Psoas muscle (tissue), 8 donors: ENCODE results near the gene ADGRG6. TPM values are rescaled to one million over a fixed set of nuclear protein-coding genes. Genes with fewer than 3 reads are reported as not detected.
"Not testable (repeated sequence)": the region's sequence is repeated elsewhere in the genome, so short reads cannot be mapped to it uniquely, and the experiment has no call there.

Source experiments
- ATAC-seq, 4 donors: fragments of 200-7000 bp; cut with Tn5 transposase; one replicate each; pipeline ENCODE4 v1.9.1; 2020; ENCODE audit warnings: moderate library complexity in 3 of 4, mild to moderate bottlenecking in 2 of 4
- DNase-seq, 2 donors: peaks; one replicate each; pipeline ENCODE4 v3.0.0-alpha.2; 2020
- H3K27ac ChIP-seq: fragments of 200-600 bp; one replicate; pipeline ENCODE4 v1.8.0; 2022
- H3K27me3 ChIP-seq, 3 donors: fragments of 200-600 bp in 1 of 3; one replicate each; pipeline versions ENCODE4 v1.6.1 to v1.8.0; 2013 to 2022; ENCODE audit warnings: low read length in 2 of 3, mild to moderate bottlenecking in 2 of 3, moderate library complexity in 1 of 3; ENCODE audit not compliant: insufficient read depth in 3 of 3
- H3K36me3 ChIP-seq, 2 donors: fragments of 200-600 bp in 1 of 2; one replicate each; pipeline versions ENCODE4 v1.6.1 to v1.8.0; 2013 to 2022; ENCODE audit warnings: low read depth in 1 of 2, mild to moderate bottlenecking in 1 of 2, moderate library complexity in 1 of 2; ENCODE audit not compliant: insufficient read depth in 1 of 2
- H3K4me1 ChIP-seq: fragments of 200-600 bp; one replicate; pipeline ENCODE4 v1.8.0; 2022
- H3K4me3 ChIP-seq: fragments of 200-600 bp; one replicate; pipeline ENCODE4 v1.8.0; 2022; ENCODE audit warnings: mild to moderate bottlenecking
- H3K9me3 ChIP-seq: fragments of 200-600 bp; one replicate; pipeline ENCODE4 v1.8.0; 2022
- CTCF ChIP-seq: fragments of 200-600 bp; IDR thresholded peaks from one replicate; pipeline ENCODE4 v1.8.0; 2022; ENCODE audit warnings: antibody characterized with exemption
- WGBS, 3 donors: extraction: QIAGEN DNeasy Blood & Tissue Kit; methylation state at CpG; one replicate each; pipeline versions ENCODE4 v1.1.6 to v1.1.7; 2013; 5-methylcytosine and 5-hydroxymethylcytosine counted together
- intact Hi-C, 2 donors: fragments of 100-400 bp; cut with DNase I; formaldehyde crosslinking; loops; one replicate each; pipeline versions ENCODE4 v1.11.0 to v1.14.2; 2022
- polyA plus RNA-seq, 3 donors: library from polyadenylated mRNA; stranded (reverse); fragments of 200-250 nt; gene quantifications; one replicate each; pipeline ENCODE4 v1.2.3, GENCODE V29; 2013
- total RNA-seq, 4 donors: library from RNA; stranded (reverse); fragmentation: NEBNext Ultra II Directional in 2 of 4; extraction: Animal tissue kit (Norgen Biotek cat#: 25700) in 2 of 4; gene quantifications; one replicate each; pipeline versions ENCODE4 v1.2.1 to v1.2.4, GENCODE V29; 2021 to 2023
- donor health status: healthy with polysubstance abuse.
- donor health status: DM: no; HTN: no; CAD: no; lungs with moderate emphysema.
- donor health status: Bipolar disorder and iron deficiency.
- donor health status: healthy.
- donor health status: DM: yes; HTN: yes; CAD: no.
- donor health status: DM: no; HTN: no; CAD: no.
- donor health status: DM: no; HTN: no; CAD: no.
- donor health status: DM: yes; HTN: yes; CAD: no.

Gene ADGRG6
- total and polyA plus RNA-seq, 7 donors = 0.32 to 2.3 (median 0.59) TPM

GRCh38 chr6:142416686-142417085 is 114.9 kb downstream of the ADGRG6 start:
- Histone ChIP-seq H3K27ac (no peak overlapping the region), H3K27me3 (no peaks in the 10 kb centered on the region), H3K36me3 (no peaks in the 10 kb centered on the region), H3K4me1 (no peaks in the 10 kb centered on the region), H3K9me3 (no peaks in the 10 kb centered on the region), H3K4me3 (no peak overlapping the region)
- no peak for ATAC-seq
- no peak for TF ChIP-seq CTCF
- DNase-seq = no peak
- intact Hi-C loops = no loop called here

GRCh38 chr6:142417331-142417750 is 115.5 kb downstream of the ADGRG6 start:
- H3K9me3 ChIP-seq = no peaks in the 10 kb centered on the region
- WGBS, 3 donors = 65 to 83% (median 69%) methylated on average over 1 of the region's 1 CpG
- no peak for DNase-seq

GRCh38 chr6:142419071-142419470 is 117.3 kb downstream of the ADGRG6 start:
- TF ChIP-seq CTCF = no peak
- 47 to 58% (median 56%) methylated on average over 3 of the region's 3 CpGs for WGBS, 3 donors
- DNase-seq = no peak
- Histone ChIP-seq H3K36me3 (no peaks in the 10 kb centered on the region), H3K4me1 (no peaks in the 10 kb centered on the region), H3K9me3 (no peaks in the 10 kb centered on the region), H3K27ac (no peak overlapping the region), H3K27me3 (no peaks in the 10 kb centered on the region), H3K4me3 (no peak overlapping the region)
- intact Hi-C loops = no loop called here
- no peak for ATAC-seq

More at GRCh38 chr6:142417331-142417750, 115.5 kb downstream of the ADGRG6 start:
- no peaks in the 10 kb centered on the region for H3K36me3 ChIP-seq
- intact Hi-C loops = no loop called here
- no peak for ATAC-seq
- H3K27ac ChIP-seq = no peak overlapping the region
- no peak for TF ChIP-seq CTCF
- H3K4me1 ChIP-seq = no peaks in the 10 kb centered on the region
- no peaks in the 10 kb centered on the region for H3K27me3 ChIP-seq
- H3K4me3 ChIP-seq = no peak overlapping the region

- Histone ChIP-seq H3K27me3 (no peaks in the 10 kb centered on the region), H3K4me1 (no peaks in the 10 kb centered on the region), H3K27ac (no peak overlapping the region), H3K4me3 (no peak overlapping the region), H3K36me3 (no peaks in the 10 kb centered on the region), H3K9me3 (no peaks in the 10 kb centered on the region)
- intact Hi-C loops = no loop called here
- no peak for ATAC-seq
- DNase-seq = no peak
- TF ChIP-seq CTCF = no peak
Observed at GRCh38 chr6:142420802-142421201, 119.0 kb downstream of the ADGRG6 start.

GRCh38 chr6:142421285-142422117 is 119.7 kb downstream of the ADGRG6 start:
- ATAC-seq (no peak), DNase-seq (no peak)
- Histone ChIP-seq H3K4me3 (no peak overlapping the region), H3K9me3 (no peaks in the 10 kb centered on the region), H3K36me3 (no peaks in the 10 kb centered on the region), H3K27me3 (no peaks in the 10 kb centered on the region), H3K4me1 (no peaks in the 10 kb centered on the region), H3K27ac (no peak overlapping the region)
- no peak for TF ChIP-seq CTCF
- intact Hi-C loops = no loop called here

- WGBS, 3 donors = 91 to 97% (median 91%) methylated on average over 2 of the region's 2 CpGs
- DNase-seq, ATAC-seq, H3K36me3 ChIP-seq, intact Hi-C loops, H3K9me3 ChIP-seq, H3K4me1 ChIP-seq, H3K27me3 ChIP-seq, H3K27ac ChIP-seq, H3K4me3 ChIP-seq: not testable (repeated sequence)
Observed at GRCh38 chr6:142426444-142427132, 124.8 kb downstream of the ADGRG6 start.

GRCh38 chr6:142428468-142428867 is 126.7 kb downstream of the ADGRG6 start:
- H3K4me1 ChIP-seq, H3K4me3 ChIP-seq, DNase-seq, H3K36me3 ChIP-seq, H3K9me3 ChIP-seq, intact Hi-C loops, H3K27me3 ChIP-seq, H3K27ac ChIP-seq, ATAC-seq: not testable (repeated sequence)
- 85 to 92% (median 88%) methylated on average over 2 of the region's 2 CpGs for WGBS, 3 donors
